NCI-H2107 treated with DMSO at 0.1 percent for 48 hours (cell line): ENCODE results near the gene OR10K2.

Source experiments
- DNase-seq: peaks from one replicate; lab custom pipeline; 2025; ENCODE audit not compliant: unreplicated experiment; lab: John Stamatoyannopoulos, UW

Gene OR10K2

GRCh38 chr1:158371188-158371953 is 54.7 kb downstream of the OR10K2 start:
- no peak for DNase-seq
